GM19351 (cell line): ENCODE data around the gene KIFC1.

Source experiments
- ATAC-seq: cut with Tn5 transposase; IDR thresholded peaks from one replicate; pipeline ENCODE4 v1.9.1; 2021; ENCODE audit warnings: mild to moderate bottlenecking, moderate library complexity; ENCODE audit not compliant: unreplicated experiment

Gene KIFC1

GRCh38 chr6:33439956-33440648, 48.5 kb downstream of the KIFC1 start:
- ATAC-seq: no peak

- no peak for ATAC-seq
These were observed 49.2 kb downstream of the KIFC1 start for GRCh38 chr6:33440649-33441309.

DNA sequence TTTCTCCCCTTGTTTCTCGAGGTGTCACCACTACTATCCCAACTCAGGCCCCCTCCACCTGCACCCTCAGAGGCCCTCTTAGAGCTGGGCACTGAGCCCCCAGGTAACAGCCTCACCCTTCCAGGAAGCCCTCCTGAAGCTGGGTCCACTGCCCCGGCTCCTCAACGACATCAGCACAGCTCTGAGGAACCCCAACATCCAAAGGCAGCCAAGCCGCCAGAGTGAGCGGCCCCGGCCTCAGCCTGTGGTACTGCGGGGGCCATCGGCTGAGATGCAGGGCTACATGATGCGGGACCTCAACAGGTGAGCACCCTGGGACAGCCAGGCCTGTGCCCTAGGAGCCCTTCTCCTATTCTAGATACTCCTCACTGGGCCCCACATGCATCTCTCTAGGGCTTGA, 49.8 kb downstream of the KIFC1 start:
- no peak for ATAC-seq

GRCh38 chr6:33442283-33442682, 50.7 kb downstream of the KIFC1 start:
- ATAC-seq: no peak

- no peak for ATAC-seq
These were observed 51.4 kb downstream of the KIFC1 start for GRCh38 chr6:33443025-33443424.

DNA sequence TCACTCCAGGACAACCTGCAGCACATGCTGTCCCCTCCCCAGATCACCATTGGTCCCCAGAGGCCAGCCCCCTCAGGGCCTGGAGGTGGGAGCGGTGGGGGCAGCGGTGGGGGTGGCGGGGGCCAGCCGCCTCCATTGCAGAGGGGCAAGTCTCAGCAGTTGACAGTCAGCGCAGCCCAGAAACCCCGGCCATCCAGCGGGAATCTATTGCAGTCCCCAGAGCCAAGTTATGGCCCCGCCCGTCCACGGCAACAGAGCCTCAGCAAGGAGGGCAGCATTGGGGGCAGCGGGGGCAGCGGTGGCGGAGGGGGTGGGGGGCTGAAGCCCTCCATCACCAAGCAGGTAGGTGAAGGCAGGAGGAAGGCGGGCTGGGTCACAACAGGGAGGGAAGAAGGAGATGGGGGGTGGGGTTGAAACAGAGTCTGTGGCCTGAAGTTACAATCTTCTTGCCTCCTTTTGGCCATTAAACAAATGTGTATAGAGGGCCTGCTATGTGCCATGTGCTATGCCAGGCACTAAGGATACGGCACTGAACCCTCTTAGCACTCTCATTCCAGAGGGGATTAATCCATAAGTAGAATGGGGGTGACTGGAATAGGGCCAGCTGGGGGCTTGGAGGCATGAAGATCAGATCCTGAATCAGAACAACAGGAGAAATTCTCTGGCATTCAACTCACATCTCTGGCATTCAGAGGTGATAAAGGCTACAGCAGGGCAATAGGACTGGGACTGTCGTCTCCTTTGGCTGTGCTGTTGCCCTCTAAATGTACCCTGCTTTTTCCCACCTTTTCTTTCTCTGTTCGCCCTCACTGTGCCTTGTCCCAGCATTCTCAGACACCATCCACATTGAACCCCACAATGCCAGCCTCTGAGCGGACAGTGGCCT, 52.2 kb downstream of the KIFC1 start:
- ATAC-seq: no peak

GRCh38 chr6:33445119-33445603, 53.5 kb downstream of the KIFC1 start:
- no peak for ATAC-seq

DNA sequence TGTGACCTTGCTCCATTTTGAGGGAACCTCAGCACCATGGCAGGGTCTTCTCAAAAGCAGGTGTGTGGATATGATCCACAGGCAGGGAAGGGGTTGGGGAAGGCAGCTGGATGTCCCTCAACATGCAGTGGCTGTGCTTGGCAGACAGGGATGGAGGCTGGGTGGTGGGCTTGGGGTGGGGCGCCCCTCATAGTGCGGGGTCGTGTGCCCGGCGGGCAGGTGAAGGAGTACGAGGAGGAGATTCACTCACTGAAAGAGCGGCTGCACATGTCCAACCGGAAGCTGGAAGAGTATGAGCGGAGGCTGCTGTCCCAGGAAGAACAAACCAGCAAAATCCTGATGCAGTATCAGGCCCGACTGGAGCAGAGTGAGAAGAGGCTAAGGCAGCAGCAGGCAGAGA, 54.7 kb downstream of the KIFC1 start:
- no peak for ATAC-seq

- no peak for ATAC-seq
These were observed 58.8 kb downstream of the KIFC1 start for GRCh38 chr6:33450434-33450833.

GRCh38 chr6:33451606-33452005, 60.0 kb downstream of the KIFC1 start:
- ATAC-seq: no peak

- ATAC-seq: no peak
These were observed 60.9 kb downstream of the KIFC1 start for GRCh38 chr6:33452496-33452895.

DNA sequence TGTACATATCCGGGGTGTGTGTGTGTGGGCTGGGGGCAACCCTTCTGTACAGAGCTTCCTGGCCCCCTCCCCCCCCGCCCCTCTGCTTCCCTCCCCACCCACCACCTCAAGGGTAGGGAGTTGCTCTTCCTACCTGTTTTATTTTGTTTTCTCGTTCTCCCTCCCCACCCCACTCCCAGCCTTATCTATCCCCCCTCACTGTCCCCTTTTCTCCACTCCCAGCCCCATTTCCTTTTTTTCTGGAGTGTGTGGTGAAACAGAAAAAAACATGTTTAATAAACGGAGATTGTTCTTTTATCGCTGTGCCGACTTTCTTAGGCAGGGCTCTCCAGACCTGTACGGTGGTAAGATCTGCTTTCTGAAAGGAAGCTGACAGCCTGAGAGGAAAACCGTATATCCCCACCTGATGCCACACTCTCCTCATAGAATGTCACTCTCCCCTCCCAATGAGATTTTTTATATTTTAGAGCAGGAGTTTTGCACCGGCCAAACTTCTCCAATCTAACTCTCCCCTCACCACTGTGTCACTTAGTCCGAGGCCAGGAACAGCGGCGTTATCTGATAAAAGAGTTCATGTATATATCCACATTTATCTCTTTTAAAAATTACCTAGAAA, 61.9 kb downstream of the KIFC1 start:
- ATAC-seq: no peak

DNA sequence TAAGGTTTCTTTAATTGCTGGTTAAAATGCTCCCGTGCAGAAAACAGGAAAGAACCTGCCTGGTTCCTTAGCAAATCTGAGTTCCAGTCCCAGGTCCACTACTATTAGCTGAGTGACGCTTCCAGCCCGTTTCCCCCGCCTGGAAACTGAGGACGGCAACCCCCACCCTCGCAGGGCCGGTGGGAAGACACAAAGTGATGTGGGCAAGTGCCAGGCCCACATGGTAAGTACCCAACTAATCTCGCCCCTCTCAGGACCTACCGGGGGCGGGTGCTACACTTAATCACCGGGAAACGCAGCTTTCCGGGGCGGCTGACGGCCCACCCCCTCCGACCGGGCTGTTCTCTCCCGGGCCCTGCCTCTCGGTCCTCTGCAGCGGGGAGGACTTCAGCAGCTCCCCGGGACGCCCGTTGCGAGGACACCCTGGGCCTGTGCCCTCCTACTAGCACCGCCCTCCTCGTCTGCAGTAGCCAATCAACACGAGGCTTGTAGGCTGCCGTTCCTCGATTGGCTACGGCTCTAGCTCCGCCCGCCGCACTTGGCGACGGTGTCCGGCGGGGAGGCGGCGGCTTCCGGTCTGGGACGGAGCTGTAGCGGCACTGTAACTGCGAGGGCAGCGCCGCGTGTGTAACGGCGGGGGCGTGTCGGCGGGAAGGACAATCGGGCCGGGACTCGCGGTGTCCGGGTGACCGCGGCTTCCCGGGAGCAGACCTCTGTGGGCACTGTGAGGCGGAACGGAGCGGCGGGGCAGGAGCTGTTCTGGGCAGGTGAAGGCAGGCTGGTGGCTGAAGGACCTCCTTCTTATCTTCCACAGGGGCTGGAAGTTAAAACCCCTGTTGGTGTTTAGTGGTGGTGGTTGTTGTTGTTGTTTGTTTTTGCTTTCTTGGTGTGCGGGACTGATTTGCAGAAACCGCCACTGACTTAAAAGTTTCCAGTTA, 62.7 kb downstream of the KIFC1 start, which contains the start of gene ZBTB9:
Gene ZBTB9 (plus strand): TSS at position 568 of the 938 bp plus-strand sequence. CDS start 525 bp downstream, outside the sequence.
- peak; percentile 98 for ATAC-seq

GRCh38 chr6:33455051-33455450, 63.4 kb downstream of the KIFC1 start:
- no peak for ATAC-seq

DNA sequence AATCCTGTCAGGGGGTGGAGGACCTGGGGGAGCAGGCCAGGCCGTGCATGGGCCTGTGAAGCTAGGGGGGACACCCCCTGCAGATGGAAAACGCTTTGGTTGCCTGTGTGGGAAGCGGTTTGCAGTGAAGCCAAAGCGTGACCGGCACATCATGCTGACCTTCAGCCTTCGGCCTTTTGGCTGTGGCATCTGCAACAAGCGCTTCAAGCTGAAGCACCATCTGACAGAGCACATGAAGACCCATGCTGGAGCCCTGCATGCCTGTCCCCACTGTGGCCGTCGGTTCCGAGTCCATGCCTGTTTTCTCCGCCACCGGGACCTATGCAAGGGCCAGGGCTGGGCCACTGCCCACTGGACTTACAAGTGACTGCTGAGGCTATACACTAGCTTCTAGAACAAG, 64.5 kb downstream of the KIFC1 start:
- no peak for ATAC-seq

DNA sequence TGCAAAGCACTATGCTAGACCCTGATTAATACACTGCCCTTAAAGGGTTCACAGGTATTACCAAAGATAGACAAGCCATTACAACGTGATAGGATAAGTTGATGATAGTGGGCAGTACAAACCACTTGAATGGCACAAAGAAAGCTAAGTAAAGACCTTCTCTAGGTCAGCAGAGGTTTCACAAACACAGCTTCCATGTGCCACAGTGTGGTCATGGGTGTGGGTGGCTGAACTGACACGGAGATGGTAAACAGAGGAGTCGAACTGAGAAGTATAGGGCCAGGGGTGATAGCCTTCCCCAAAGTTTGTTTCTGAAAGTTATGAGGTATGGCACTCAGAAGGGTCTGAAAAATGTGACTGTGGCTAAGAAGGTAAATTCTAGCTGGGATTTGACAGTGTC, 67.1 kb downstream of the KIFC1 start:
- ATAC-seq: no peak

GRCh38 chr6:33459226-33459625, 67.6 kb downstream of the KIFC1 start:
- no peak for ATAC-seq
